ENCODE data around the gene TMEM181. TPM values are rescaled to one million over a fixed set of nuclear protein-coding genes. Genes with fewer than 3 reads are reported as not detected.
"Not testable (repeated sequence)": the region's sequence is repeated elsewhere in the genome, so short reads cannot be mapped to it uniquely, and the experiment has no call there.

The TMEM181 gene
- total RNA-seq, 1 donor from 2014 or later = 12.9 TPM

DNA sequence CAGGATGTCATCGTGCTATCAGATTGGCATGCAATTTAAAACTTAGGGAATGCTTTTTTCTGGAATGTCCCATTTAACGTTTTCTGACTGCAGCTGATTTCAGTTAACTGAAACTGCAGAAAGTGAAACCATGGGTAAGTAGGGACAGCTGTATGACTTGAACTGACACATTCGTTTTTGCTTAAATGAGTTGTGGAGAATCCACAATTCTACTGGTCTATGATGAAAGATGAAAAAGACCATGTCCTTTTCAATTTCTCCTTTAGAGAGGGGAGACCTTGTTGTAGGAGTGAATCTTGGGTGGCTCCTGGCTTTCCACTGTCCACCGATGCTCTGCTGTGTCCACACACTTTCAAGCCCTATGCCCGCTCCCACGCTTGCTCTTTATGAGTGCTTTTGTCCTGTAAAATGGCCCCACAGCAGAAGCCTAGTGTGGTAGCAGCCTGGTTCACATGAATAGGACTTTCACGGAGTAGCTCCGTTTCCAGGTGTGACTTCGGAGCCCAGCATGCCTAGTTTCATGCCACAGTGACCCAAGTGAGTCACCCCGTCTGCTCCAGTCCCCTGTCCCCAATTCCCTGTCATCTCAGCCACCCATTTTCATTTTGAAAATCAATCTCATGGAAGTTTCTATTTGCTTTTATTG is 62.8 kb downstream of the TMEM181 start:
- no peak for ATAC-seq

DNA sequence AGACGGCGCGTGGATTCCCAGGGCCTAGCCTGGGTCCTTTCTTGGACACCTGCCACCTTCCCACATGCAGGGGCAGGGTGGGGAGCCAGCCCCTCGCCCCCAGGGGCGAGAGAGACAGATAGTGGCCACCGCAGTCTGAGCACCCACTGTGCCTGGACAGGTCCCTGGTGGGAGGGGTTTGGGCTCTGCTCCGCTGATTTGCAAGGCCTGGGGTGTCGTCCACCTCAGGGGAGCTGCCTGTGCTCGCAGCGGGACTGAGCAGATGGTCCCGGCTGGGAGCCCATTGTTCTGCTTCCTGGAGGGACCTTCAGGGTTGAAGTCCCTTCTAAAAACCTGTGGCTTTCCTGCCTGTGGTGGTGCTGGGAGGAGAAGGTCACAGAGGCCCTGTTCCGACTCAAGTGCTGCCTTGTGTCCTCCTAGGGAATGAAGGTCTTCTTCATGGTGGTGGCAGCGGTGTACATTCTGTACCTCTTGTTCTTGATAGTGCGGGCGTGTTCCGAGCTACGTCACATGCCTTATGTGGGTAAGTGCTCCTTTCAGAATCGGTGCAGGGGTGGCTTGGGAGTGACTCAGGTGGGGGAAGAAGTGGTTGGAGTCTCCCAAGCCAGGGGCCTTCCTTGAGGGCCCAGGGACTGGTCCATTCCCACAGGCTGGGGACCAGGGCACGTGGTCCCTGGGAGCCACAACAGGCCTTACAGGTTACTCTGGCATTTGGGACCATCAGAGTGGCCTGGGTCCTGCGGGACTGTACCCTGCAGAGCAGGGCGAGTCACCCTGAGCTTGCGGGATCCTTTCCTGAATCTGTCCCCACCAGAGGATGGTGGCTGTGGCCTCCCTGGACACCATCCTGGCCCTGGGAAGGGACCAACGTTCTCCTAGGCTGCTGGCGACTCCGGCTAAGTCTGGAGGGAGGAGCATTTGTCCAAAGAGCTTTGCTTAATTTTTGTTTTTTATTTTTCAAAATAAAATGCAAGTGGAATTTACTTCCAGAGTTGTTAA is 65.1 kb downstream of the TMEM181 start:
- no peak for ATAC-seq

DNA sequence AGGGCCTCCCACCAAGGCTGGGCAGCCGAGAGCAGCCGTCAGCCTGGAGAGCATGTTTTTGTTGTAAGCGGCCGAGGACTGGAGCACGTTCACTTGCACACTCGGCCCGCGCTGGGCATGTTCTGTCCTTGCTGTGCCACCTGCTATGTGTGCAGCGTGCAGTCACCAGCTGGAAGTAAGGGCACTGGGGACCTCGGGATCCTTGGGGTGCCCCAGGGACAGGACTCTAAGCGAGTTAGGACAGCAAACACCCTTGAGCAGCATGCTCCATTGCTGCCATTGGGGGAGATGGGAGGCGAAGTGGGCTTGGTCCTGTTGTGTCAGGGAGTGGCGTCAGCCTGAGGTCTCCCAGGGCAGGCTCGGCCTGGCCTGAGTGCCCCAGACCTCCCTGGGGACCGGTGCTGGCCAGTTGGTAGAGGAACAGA is 66.0 kb downstream of the TMEM181 start:
- no peak for ATAC-seq

DNA sequence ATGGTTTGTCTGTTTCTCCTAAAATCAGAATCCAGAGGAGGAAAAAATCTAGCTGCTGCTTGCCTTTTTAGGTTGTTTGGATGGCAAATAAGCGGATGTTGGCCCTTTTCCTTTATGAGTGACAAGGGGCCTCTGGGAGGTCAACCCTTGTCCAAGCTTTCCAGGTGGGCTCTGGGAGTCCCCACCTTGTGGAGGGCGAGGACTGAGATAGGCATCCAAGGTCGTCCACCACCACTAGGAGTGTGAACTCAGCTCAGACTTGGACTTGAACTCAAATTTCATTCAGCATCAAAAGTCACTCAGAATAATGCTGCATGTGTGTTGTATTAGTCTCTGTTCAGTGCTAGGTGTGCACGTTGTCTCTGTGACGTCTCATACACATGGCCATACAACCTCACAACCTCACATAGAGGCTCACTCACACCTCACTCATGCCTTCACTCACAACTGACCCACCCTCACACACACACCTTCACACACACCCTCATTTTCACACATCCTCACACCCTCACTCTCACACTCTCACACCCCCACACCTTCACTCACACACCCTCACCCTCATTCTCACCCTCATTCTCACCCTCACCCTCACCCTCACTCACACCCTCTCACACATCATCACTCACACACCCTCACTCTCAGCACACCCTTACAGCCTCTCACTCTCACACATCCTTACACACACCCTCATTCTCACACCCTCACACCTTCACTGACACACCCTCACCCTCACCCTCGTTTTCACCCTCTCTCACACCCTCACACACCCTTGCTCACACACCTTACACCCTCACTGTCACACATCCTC is 66.7 kb downstream of the TMEM181 start:
- ATAC-seq = no peak

GRCh38 chr6:158627168-158627939 is 67.5 kb downstream of the TMEM181 start:
- no peak for ATAC-seq

GRCh38 chr6:158627940-158628211 is 68.0 kb downstream of the TMEM181 start:
- ATAC-seq = no peak

DNA sequence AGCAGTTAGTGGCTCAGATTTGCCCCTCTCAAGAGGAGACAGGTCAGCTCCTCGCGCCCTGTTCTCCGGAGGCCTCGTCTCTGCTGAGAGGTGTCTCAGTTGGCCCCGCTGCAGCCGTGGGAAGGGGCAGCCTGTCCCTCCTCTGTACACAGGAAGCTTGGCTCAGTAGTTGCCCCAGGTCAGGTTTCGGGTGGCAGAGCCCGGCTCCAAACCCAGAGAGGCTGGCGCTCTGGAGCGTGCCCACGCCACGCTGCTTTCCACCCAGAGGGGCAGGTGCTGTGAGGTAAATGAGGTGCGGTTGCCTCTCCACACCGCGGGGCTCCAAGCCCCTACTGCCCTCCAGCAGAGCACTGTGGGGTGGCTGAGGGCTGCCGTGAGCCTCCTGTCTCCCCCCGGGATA is 68.7 kb downstream of the TMEM181 start:
- no peak for ATAC-seq

GRCh38 chr6:158629367-158630221 is 69.7 kb downstream of the TMEM181 start:
- no peak for ATAC-seq

DNA sequence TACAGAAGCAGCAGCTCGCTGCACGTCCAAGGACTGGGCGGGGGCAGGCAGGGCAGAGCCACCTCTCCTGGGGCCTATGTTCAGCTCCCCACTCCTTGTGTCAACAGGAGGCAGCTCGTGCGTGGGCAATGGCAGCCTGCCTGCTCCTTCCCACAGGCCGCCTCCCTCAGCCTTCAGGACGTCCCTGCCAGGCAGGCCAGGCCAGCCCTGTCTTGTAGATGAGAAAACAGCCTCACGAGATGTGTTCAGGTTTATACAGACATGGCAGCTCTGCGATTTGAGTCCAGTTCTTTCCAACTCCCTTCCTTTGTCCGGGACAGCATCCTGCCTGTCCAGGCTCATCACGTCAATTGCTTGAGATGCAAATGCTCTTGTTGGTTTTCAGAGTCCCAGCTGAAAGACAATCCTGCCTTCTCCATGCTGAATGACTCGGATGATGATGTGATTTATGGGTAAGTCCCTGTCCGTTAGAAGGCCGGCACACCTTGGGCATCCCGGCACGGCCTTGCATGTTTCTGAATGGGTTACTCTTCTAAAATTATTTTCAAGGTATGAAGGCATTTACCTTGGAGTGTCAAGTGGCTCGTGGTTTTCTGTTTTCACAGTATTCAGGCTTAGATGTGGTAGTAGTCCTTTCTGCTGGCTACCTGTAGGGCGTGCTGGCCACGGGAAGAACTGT is 71.2 kb downstream of the TMEM181 start:
- ATAC-seq = peak; percentile 92

DNA sequence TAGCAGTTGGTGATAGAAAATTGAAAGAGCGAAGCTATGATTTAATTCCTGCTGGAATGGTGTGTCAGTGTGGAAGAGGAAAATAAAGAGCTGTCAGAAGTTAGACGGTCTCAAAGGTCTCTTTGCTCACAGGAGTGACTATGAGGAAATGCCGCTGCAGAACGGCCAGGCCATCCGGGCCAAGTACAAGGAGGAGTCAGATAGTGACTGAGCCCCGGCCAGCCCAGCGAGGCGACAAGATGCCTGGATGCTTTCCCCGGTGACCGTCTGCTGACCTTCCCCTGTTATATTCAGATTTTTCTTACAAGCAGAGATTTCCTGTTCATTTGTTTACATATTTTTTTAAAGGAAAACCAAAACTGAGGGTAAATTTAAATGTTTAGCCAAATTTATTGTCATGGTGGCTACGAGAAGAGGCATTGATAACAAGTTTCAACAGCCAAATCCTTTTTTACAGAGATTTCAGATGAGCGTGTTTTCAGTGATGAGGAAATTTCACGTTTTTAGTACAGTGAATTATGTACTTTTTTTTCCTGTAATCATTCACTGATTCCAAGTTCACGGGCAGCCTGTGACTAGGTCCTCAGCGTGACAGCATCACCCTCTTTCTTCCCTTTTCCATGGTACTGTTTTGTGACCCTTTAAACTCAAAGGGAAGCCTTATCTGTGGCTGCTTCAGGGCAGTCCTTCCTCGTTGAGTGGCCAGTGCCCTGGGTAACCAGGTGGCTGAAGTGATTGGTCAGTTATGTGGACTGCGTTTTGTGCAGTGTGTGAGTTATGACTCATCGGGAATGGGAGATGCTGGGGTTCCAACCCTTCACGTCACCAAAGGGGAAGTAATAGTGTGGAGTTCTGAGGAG is 72.0 kb downstream of the TMEM181 start:
- ATAC-seq = peak; percentile 69

DNA sequence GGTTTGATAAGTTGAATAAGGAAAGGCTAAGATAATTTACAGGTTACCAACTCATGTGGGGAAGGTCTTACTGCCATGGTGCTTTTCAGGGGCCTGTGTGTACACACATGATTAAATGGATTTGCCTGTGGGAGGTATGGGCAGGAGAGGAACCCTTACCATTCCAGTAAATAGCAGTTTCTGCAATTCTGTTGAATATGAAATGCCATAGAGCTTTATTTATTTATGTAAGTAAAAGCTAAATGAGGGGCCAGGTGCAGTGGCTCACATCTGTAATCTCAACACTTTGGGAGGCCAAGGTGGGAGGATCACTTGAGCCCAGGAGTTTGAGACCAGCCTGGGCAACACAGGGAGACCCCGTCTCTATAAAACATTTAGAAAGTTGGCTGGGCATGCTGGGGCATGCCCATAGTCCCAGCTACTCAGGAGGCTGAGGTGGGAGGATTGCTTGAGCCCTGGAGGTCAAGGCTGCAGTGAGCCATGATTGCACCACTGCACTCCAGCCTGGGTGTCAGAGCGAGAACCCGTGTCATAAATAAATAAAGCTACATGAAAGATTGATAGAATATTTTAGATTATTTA is 72.7 kb downstream of the TMEM181 start:
- not testable (repeated sequence) for ATAC-seq

GRCh38 chr6:158633127-158633526 is 73.2 kb downstream of the TMEM181 start:
- ATAC-seq = no peak

DNA sequence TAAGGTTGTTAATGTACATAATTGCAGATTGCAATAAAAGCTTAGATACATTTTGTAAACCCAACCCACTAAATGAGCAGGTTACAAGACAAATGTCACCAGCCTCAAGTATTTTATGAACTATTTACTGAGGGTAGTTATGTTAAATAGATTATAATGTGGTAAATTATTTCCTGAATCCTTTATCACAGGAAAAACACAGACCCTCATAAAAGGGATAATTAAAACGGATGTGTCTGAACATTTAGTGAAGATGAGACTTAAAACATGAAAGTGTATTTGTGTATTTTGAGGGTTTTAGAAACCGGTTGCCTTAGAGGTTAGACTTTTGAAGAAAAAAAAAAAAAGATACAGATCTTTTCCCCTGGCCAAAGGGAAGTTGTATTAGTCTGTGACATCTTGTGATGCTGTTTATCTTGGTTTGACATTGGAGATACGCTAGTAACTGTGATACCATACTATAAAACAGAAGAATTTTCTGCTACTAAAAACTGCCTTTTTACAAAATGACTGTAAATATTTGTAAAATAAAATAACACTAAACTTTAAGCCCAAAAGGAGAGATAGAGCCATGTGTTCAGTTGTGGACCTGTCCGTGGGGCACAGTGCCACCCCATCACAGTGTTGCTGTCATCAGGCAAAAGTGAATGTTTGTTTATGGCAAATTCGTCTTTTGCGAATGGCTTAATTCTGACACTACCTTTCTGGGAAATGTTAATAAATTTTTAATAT is 75.0 kb downstream of the TMEM181 start:
- no peak for ATAC-seq

DNA sequence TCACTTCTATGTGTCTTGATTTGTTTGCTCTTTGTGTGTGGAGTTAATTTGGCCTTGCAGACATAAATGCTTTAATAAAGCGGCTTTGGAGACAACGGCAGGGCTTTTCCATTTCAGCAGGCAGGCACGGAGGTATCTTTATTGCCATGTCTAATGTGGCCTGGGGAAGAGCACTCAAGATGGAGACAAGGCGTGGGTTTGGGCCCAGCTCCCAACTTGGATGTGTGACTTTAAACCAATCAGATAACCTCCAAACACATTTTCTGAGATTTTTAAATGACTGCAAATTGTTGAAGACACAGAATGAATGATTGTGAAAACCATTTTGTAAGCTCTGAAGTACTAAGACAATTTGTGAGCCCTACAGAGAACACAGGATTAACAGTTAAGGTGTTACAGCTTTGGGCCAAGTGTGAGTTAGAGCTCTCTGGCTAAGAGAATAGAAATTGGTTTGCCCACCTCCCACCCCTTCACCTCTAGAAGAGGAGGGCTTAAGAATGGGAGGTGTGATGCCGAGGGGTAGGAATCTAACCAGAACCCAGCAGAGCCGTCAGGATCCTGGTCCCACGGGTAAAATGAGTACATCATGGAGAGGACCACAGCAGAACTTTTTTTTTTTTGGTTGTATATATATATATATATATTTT is 75.7 kb downstream of the TMEM181 start:
- no peak for ATAC-seq

- no peak for ATAC-seq
Measured at GRCh38 chr6:158636778-158637177, 76.9 kb downstream of the TMEM181 start.

GRCh38 chr6:158638324-158638854 is 78.5 kb downstream of the TMEM181 start:
- no peak for ATAC-seq

GRCh38 chr6:158639056-158639455 is 79.2 kb downstream of the TMEM181 start:
- ATAC-seq = no peak

GRCh38 chr6:158640519-158640918 is 80.6 kb downstream of the TMEM181 start:
- ATAC-seq = no peak
